Prostate gland (tissue), 2 donors: ENCODE data around the gene PDE6A. TPM values are rescaled to one million over a fixed set of nuclear protein-coding genes. Genes with fewer than 3 reads are reported as not detected.
A peak's percentile ranks its signal among the peaks of the same experiment; 100 is the strongest.

Experiments used
- DNase-seq: peaks from one replicate; pipeline ENCODE4 v3.0.0-alpha.2; 2019; ENCODE audit warnings: low spot score
- H3K27ac ChIP-seq, 2 donors: fragments of 200-600 bp; sonication (generic); 2 replicates each; pipeline ENCODE4 v1.5.1; 2017 to 2019
- H3K27me3 ChIP-seq: fragments of 200-600 bp; sonication (generic); replicated peaks from 2 replicates; pipeline ENCODE4 v1.5.1; 2019; ENCODE audit not compliant: insufficient read depth
- H3K36me3 ChIP-seq, 2 donors: fragments of 200-600 bp; sonication (generic); 1 replicate in 1 of 2; 2 replicates in 1 of 2; pipeline versions ENCODE4 v1.5.1 to v1.8.1; 2017 to 2019
- H3K4me1 ChIP-seq: fragments of 200-600 bp; sonication (generic); replicated peaks from 2 replicates; pipeline ENCODE4 v1.5.1; 2019
- H3K4me3 ChIP-seq, 2 donors: fragments of 200-600 bp; sonication (generic); 2 replicates each; pipeline ENCODE4 v1.5.1; 2017 to 2019
- H3K9me3 ChIP-seq: fragments of 200-600 bp; sonication (generic); 2 replicates; pipeline ENCODE4 v1.5.1; 2017
- POLR2A ChIP-seq: fragments of 450-650 bp; IDR thresholded peaks from one replicate; pipeline ENCODE4 v1.6.1; 2016; ENCODE audit warnings: antibody characterized with exemption, mild to moderate bottlenecking
- POLR2AphosphoS5 ChIP-seq: sonication (generic); formaldehyde crosslinking; IDR thresholded peaks from one replicate; pipeline ENCODE4 v1.6.1; 2017; ENCODE audit warnings: antibody characterized with exemption
- WGBS: methylation state at CpG from one replicate; pipeline ENCODE4 v1.1.5; 2018; 5-methylcytosine and 5-hydroxymethylcytosine counted together
- intact Hi-C: fragments of 100-400 bp; cut with DNase I; formaldehyde crosslinking; loops from one replicate; pipeline ENCODE4 v1.14.2; 2022
- total RNA-seq, 2 donors: library from RNA; depleted of rRNA; stranded (reverse); fragments of >200 nt; gene quantifications; one replicate each; pipeline ENCODE4 v1.1.0, GENCODE V29; 2016
- TF ChIP-seq, protein P1 (sequence below), 4 experiments: fragments of 200-600 bp in 2 of 4; fragments of 450-650 bp in 2 of 4; sonication (generic) in 2 of 4; IDR thresholded peaks; 1 replicate in 3 of 4; 2 replicates in 1 of 4; pipeline ENCODE4 v1.5.1; 2016 to 2019; ENCODE audit warnings: antibody characterized with exemption in 4 of 4, mild to moderate bottlenecking in 2 of 4, moderate library complexity in 2 of 4

The PDE6A gene
- total RNA-seq, 2 donors from 2014 or later = 0.91 TPM; not detected in 1

DNA sequence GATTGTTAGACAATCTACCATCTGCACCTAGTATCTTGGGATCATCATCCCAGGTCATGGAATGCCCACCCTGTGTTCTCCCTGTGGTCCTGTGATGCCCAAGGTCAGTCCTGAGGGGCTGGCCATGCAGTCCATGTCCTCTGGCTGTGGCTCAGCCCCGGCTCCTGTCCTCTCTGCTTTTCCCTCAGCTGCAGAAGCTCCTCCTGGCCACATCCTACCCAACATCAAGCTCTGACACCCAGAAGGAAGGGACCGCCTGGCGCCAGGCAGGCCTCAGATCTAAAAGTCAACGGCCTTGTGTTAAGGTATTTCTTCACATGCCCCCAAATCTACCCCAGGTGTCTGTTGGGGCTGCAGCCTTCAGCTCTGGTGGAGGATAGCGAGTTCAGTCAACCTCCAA lies 114.0 kb downstream of the PDE6A start:
- WGBS = 97% methylated on average over 5 of the region's 5 CpGs
- TF ChIP-seq POLR2A (no peak), POLR2AphosphoS5 (no peak)
- TF ChIP-seq, protein P1, sequence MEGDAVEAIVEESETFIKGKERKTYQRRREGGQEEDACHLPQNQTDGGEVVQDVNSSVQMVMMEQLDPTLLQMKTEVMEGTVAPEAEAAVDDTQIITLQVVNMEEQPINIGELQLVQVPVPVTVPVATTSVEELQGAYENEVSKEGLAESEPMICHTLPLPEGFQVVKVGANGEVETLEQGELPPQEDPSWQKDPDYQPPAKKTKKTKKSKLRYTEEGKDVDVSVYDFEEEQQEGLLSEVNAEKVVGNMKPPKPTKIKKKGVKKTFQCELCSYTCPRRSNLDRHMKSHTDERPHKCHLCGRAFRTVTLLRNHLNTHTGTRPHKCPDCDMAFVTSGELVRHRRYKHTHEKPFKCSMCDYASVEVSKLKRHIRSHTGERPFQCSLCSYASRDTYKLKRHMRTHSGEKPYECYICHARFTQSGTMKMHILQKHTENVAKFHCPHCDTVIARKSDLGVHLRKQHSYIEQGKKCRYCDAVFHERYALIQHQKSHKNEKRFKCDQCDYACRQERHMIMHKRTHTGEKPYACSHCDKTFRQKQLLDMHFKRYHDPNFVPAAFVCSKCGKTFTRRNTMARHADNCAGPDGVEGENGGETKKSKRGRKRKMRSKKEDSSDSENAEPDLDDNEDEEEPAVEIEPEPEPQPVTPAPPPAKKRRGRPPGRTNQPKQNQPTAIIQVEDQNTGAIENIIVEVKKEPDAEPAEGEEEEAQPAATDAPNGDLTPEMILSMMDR (IDR thresholded peaks at IDR 0.05) = no peak
- no peak for DNase-seq
- Histone ChIP-seq H3K9me3 (no peaks in the 10 kb centered on the region), H3K27me3 (no peaks in the 10 kb centered on the region), H3K4me1 (no peaks in the 10 kb centered on the region), H3K36me3 (no peaks in the 10 kb centered on the region), H3K4me3 (no peak overlapping the region), H3K27ac (no peak overlapping the region)
- intact Hi-C loops = loop anchor here (10.0 kb wide), 1 partner anchor 394 kb away; no protein-coding TSS in a partner anchor

DNA sequence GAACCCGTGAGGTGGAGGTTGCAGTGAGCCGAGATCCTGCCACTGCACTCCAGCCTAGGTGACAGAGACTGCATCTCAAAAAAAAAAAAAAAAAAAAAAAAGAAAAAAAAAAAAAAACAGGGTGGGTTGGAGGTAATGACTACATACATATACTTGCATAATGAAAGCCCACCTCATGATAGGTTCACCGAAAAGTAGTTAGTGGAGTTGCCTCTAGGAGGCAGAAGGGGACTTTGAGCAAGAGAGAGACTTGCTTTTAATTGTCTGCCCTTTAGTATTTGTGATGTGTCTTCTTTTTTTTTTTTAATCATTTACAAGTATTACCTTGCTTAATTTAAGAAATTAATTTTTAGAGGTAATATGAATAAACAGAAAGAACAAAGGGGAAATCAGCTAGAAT lies 114.6 kb downstream of the PDE6A start:
- intact Hi-C loops = loop anchor here (2.0 to 10.0 kb wide), 3 partner anchors 53 to 395 kb away; no protein-coding TSS in a partner anchor
- TF ChIP-seq POLR2AphosphoS5 = no peak
- no peak for TF ChIP-seq POLR2A
- TF ChIP-seq, protein P1 (IDR thresholded peaks at IDR 0.05) = no peak
- WGBS = 72% methylated on average over 3 of the region's 3 CpGs
- no peak for DNase-seq
- Histone ChIP-seq H3K9me3 (no peaks in the 10 kb centered on the region), H3K4me3 (no peak overlapping the region), H3K36me3 (no peaks in the 10 kb centered on the region), H3K27me3 (no peaks in the 10 kb centered on the region), H3K4me1 (no peaks in the 10 kb centered on the region), H3K27ac (no peak overlapping the region)

DNA sequence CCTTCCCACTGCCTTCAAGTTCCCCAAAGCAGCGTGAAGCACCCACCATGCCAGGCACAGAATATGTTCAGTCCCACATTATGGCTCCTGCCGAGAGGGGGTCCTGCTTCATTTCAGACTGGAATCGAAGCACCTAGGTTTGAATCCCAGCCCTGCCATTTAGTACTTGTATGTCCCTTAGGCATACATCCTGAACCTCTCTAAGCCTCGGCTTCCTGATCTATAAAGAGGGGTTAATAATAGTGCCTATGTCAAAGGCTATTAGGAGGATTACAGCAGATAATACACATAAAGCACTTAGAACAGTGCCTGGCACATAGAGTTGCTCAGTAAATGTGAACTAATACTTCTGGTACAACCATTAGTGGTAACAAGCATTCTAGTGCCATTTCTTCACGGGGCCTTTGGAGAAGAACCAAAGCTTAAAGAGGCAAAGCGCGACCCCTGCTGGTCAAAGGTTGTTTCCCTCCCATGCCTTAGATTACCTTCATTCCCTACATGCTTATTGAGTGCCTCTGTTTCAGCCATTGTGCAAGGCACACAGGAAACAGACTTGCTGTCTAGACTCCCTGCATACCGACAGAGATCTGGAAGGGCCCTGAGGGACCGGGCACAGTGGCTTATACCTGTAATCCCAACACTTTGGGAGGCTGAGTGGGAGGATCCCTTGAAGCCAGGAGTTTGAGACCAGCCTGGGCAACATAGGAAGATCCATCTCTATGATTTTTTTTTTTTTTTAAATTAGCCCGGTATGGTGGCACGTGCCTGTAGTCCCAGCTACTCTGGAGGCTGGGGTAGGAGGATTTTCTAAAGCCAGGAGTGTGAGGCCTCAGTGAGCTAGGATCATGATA lies 116.2 kb downstream of the PDE6A start:
- H3K36me3 ChIP-seq = no peaks in the 10 kb centered on the region
- H3K27me3 ChIP-seq = no peaks in the 10 kb centered on the region
- intact Hi-C loops = loop anchor here (1.0 to 5.0 kb wide), 3 partner anchors 51 to 188 kb away; no protein-coding TSS in a partner anchor
- no peaks in the 10 kb centered on the region for H3K4me1 ChIP-seq
- TF ChIP-seq POLR2A = no peak
- TF ChIP-seq POLR2AphosphoS5 = peak; percentile 73
- TF ChIP-seq, protein P1 (IDR thresholded peaks at IDR 0.05) = peak; percentile 84 to 95 (median 92)
- WGBS = 43% methylated on average over 11 of the region's 11 CpGs
- peak; percentile 86 for DNase-seq
- peak overlapping the region in 1 of 2 donors; percentile 3 for H3K27ac ChIP-seq
- H3K9me3 ChIP-seq = no peaks in the 10 kb centered on the region
- H3K4me3 ChIP-seq = no peak overlapping the region

DNA sequence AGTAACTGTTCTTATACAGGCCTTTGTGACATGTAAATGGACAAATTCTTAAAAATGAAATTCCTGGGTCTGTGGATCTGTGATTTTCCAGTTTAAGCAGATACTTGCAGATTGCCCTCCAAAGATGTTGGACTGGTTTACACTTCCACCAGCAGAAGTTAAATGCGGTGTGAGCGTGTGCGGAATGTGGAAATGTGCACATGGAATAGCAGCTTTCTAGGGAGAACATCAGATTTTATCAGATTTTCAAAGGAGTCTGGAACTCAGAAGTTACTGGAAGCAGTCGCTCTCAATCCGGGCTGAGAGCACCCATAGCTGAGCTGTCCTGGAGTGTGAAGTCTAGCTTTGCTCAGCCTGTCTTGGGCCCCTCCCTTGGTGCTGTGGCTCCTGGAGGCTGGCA lies 117.0 kb downstream of the PDE6A start:
- 67% methylated on average over 5 of the region's 5 CpGs for WGBS
- TF ChIP-seq, protein P1 (IDR thresholded peaks at IDR 0.05) = no peak
- no peak for TF ChIP-seq POLR2A
- no peak for TF ChIP-seq POLR2AphosphoS5
- no peaks in the 10 kb centered on the region for H3K9me3 ChIP-seq
- H3K4me1 ChIP-seq = no peaks in the 10 kb centered on the region
- no peak overlapping the region for H3K4me3 ChIP-seq
- DNase-seq = no peak
- H3K27me3 ChIP-seq = no peaks in the 10 kb centered on the region
- intact Hi-C loops = loop anchor here (5.0 kb wide), 1 partner anchor 50 kb away; no protein-coding TSS in a partner anchor
- no peaks in the 10 kb centered on the region for H3K36me3 ChIP-seq
- H3K27ac ChIP-seq = peak overlapping the region in 1 of 2 donors; percentile 3
